CD4-positive, alpha-beta T cell (primary cell): ENCODE results near the gene DENND4A. TPM values are rescaled to one million over a fixed set of nuclear protein-coding genes. Genes with fewer than 3 reads are reported as not detected.

Source experiments
- ATAC-seq: fragments of 200-7000 bp; cut with Tn5 transposase; one replicate; pipeline ENCODE4 v1.10.0; 2022; ENCODE audit warnings: mild to moderate bottlenecking; ENCODE audit not compliant: poor library complexity
- CTCF ChIA-PET: fragments of 350-600 bp; sonication (Branson Sonifier 250); formaldehyde crosslinking; loops from one replicate; lab custom pipeline; 2021; ENCODE audit warnings: antibody characterized with exemption, inconsistent platforms; lab: Charles Lee
- POLR2A ChIA-PET: fragments of 350-600 bp; sonication (Branson Sonifier 250); formaldehyde crosslinking; loops from one replicate; lab custom pipeline; 2021; ENCODE audit warnings: antibody characterized with exemption, inconsistent platforms; lab: Charles Lee
- DNase-seq, 14 experiments: peaks; one replicate each; pipeline ENCODE4 v3.0.0-alpha.2; 2013 to 2020; ENCODE audit warnings: mixed read lengths in 2 of 14
- H3K27ac ChIP-seq, 2 donors: one replicate each; pipeline versions ENCODE4 v1.5.1 to v1.7.0; 2013; ENCODE audit warnings: low read length in 2 of 2, low read depth in 1 of 2, mild to moderate bottlenecking in 1 of 2
- H3K27me3 ChIP-seq, 2 experiments: 1 replicate in 1 of 2; 2 replicates in 1 of 2; pipeline versions ENCODE4 v1.6.1 to v1.7.0; 2013; ENCODE audit warnings: low read length in 2 of 2, control low read depth in 1 of 2, mild to moderate bottlenecking in 1 of 2, moderate library complexity in 1 of 2; ENCODE audit not compliant: insufficient read depth in 2 of 2, control insufficient read depth in 1 of 2
- H3K36me3 ChIP-seq: one replicate; pipeline ENCODE4 v1.6.1; 2013; ENCODE audit warnings: low read length, control low read depth; ENCODE audit not compliant: insufficient read depth
- H3K4me1 ChIP-seq: one replicate; pipeline ENCODE4 v1.6.1; 2013; ENCODE audit warnings: low read length, control low read depth; ENCODE audit not compliant: insufficient read depth
- H3K4me3 ChIP-seq: one replicate; pipeline ENCODE4 v1.5.1; 2013; ENCODE audit warnings: mild to moderate bottlenecking, low read length, moderate library complexity
- H3K9me3 ChIP-seq, 2 experiments: 1 replicate in 1 of 2; 2 replicates in 1 of 2; pipeline versions ENCODE4 v1.6.1 to v1.7.0; 2013; ENCODE audit warnings: low read length in 2 of 2, mild to moderate bottlenecking in 2 of 2, control low read depth in 1 of 2, moderate library complexity in 1 of 2; ENCODE audit not compliant: control insufficient read depth in 1 of 2, insufficient read depth in 1 of 2
- H3K27ac Mint-ChIP-seq: one replicate; pipeline ENCODE4 v1.8.0; 2020; ENCODE audit warnings: mixed read lengths
- H3K27me3 Mint-ChIP-seq: one replicate; pipeline ENCODE4 v1.8.0; 2021; ENCODE audit warnings: mixed read lengths
- H3K36me3 Mint-ChIP-seq: one replicate; pipeline ENCODE4 v1.8.0; 2021; ENCODE audit warnings: low read depth, mixed read lengths
- H3K4me1 Mint-ChIP-seq: one replicate; pipeline ENCODE4 v1.8.0; 2021; ENCODE audit warnings: low read depth, mixed read lengths
- H3K4me3 Mint-ChIP-seq: one replicate; pipeline ENCODE4 v1.8.0; 2020; ENCODE audit warnings: mild to moderate bottlenecking, mixed read lengths
- H3K9me3 Mint-ChIP-seq: one replicate; pipeline ENCODE4 v1.8.0; 2020; ENCODE audit warnings: mixed read lengths
- CTCF ChIP-seq: fragments of 200-600 bp; IDR thresholded peaks from one replicate; pipeline ENCODE4 v1.8.0; 2022; ENCODE audit warnings: antibody characterized with exemption, mild to moderate bottlenecking
- intact Hi-C, 2 experiments: fragments of 100-400 bp; cut with DNase I in 1 of 2; cut with micrococcal nuclease in 1 of 2; formaldehyde crosslinking; loops; one replicate each; pipeline versions ENCODE4 v1.15.1 to v1.9.0; 2023 to 2025; cut with DNase I, micrococcal nuclease
- total RNA-seq, 174 experiments: library from RNA in 2 of 174; stranded (reverse) in 2 of 174; gene quantifications; one replicate each; pipeline ENCODE4 v1.2.3 and lab custom pipeline; 2021 to 2026

Gene DENND4A
- total RNA-seq, 2 experiments from 2014 or later, result 64.1 to 69.6 TPM

GRCh38 chr15:65653341-65653740 is 138.8 kb downstream of the DENND4A start:
- peak overlapping the region; percentile 42 for H3K27ac Mint-ChIP-seq
- ATAC-seq, result no peak
- H3K4me1 ChIP-seq, result peaks cover 5% of the 10 kb centered on the region
- peaks cover 37% of the 10 kb centered on the region for H3K36me3 Mint-ChIP-seq
- TF ChIP-seq CTCF, result no peak
- peaks cover 37% of the 10 kb centered on the region for H3K36me3 ChIP-seq
- CTCF ChIA-PET, result no interaction called here
- H3K27ac ChIP-seq, result no peak overlapping the region
- no peak overlapping the region for H3K4me3 ChIP-seq
- H3K9me3 ChIP-seq, result no peaks in the 10 kb centered on the region
- intact Hi-C loops, result no loop called here
- no peak for DNase-seq
- no peaks in the 10 kb centered on the region for H3K9me3 Mint-ChIP-seq
- H3K4me3 Mint-ChIP-seq, result no peak overlapping the region
- POLR2A ChIA-PET, result interaction anchor here (0.6 to 1.4 kb wide), 2 partner anchors 43 to 135 kb away, joined by 3 to 4 read pairs; partner anchors contain the start of gene INTS14
- no peaks in the 10 kb centered on the region for H3K27me3 Mint-ChIP-seq
- peaks cover 5% of the 10 kb centered on the region for H3K4me1 Mint-ChIP-seq
- no peaks in the 10 kb centered on the region for H3K27me3 ChIP-seq

DNA sequence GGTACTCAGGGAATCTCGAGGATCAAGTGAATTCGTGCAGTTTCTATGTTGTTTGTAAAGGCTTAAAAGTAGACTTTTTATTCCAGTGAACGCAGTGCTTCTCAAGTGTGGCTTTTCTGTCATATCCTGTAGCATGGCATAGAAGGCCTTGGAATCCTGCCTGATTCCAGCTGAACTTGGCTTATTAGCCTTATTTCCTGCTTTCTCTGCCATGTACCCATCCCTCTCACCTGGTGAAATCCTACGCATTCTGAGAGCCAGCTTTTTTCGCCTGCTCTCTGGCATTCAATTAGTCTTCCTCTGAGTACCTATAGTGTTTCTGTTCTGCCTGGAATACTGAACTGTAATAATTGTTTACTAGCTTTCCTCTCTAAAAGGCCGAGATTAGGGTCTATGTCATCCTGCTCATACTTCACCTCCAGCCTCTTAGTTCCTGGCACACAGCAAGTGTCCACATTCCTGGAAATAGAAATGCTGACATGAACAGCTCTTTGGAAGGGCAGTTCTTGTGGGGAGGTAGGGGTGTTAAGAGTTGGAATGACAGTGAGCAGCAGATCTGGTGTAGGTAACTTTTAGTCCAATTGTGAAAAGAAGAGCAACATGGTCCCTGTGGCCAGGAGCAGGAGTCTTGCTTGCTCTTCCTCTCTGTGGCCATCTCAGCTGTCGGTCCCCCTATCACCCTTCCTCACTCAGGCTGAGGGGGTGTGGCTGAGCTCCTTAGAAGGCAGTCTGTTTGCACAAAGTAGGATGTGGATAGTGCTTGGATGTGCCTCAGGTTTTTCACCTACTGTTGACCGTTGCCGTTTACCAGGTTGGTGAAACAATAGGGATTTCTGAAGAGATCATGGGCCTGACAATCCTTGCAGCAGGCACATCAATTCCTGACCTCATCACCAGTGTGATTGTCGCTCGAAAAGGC is 140.0 kb downstream of the DENND4A start:
- peaks cover 5% of the 10 kb centered on the region for H3K4me1 ChIP-seq
- Mint-ChIP-seq H3K27me3 (no peaks in the 10 kb centered on the region), H3K4me1 (peaks cover 5% of the 10 kb centered on the region), H3K27ac (peak overlapping the region; percentile 42), H3K4me3 (no peak overlapping the region), H3K9me3 (no peaks in the 10 kb centered on the region), H3K36me3 (peaks cover 34% of the 10 kb centered on the region)
- H3K36me3 ChIP-seq, result peaks cover 28% of the 10 kb centered on the region
- ATAC-seq (no peak), DNase-seq (no peak)
- H3K4me3 ChIP-seq, result no peak overlapping the region
- ChIA-PET POLR2A (no interaction called here), CTCF (no interaction called here)
- H3K27me3 ChIP-seq, result no peaks in the 10 kb centered on the region
- no peaks in the 10 kb centered on the region for H3K9me3 ChIP-seq
- no peak for TF ChIP-seq CTCF
- intact Hi-C loops, result no loop called here
- H3K27ac ChIP-seq, result no peak overlapping the region

DNA sequence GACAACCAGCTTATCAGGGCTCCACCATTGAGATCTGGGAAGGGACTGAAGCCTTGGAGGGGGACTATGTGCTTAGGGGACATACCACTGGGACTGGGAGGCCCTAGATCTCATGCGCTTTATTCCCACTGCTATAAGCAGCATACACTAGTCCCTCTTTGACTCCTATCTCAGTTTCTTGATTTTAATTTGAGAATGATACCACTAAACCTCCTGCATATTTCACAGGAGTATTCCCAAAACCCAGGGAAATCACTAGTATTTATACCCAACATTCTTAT is 141.1 kb downstream of the DENND4A start:
- no peak for TF ChIP-seq CTCF

More for the DNA sequence above, 141.1 kb downstream of the DENND4A start:
- peaks cover 27% of the 10 kb centered on the region for H3K36me3 Mint-ChIP-seq
- ATAC-seq, result no peak
- no peaks in the 10 kb centered on the region for H3K9me3 ChIP-seq
- H3K27ac Mint-ChIP-seq, result no peak overlapping the region
- no peaks in the 10 kb centered on the region for H3K27me3 Mint-ChIP-seq
- H3K4me3 ChIP-seq, result no peak overlapping the region
- CTCF ChIA-PET, result no interaction called here
- H3K27me3 ChIP-seq, result no peaks in the 10 kb centered on the region
- H3K27ac ChIP-seq, result no peak overlapping the region
- intact Hi-C loops, result no loop called here
- H3K36me3 ChIP-seq, result peaks cover 26% of the 10 kb centered on the region
- DNase-seq, result no peak
- H3K9me3 Mint-ChIP-seq, result no peaks in the 10 kb centered on the region
- POLR2A ChIA-PET, result no interaction called here
- no peak overlapping the region for H3K4me3 Mint-ChIP-seq
- H3K4me1 Mint-ChIP-seq, result peaks cover 5% of the 10 kb centered on the region
- H3K4me1 ChIP-seq, result peaks cover 5% of the 10 kb centered on the region
